ENCODE results near the gene SH3GL3.

SH3GL3 gene

DNA sequence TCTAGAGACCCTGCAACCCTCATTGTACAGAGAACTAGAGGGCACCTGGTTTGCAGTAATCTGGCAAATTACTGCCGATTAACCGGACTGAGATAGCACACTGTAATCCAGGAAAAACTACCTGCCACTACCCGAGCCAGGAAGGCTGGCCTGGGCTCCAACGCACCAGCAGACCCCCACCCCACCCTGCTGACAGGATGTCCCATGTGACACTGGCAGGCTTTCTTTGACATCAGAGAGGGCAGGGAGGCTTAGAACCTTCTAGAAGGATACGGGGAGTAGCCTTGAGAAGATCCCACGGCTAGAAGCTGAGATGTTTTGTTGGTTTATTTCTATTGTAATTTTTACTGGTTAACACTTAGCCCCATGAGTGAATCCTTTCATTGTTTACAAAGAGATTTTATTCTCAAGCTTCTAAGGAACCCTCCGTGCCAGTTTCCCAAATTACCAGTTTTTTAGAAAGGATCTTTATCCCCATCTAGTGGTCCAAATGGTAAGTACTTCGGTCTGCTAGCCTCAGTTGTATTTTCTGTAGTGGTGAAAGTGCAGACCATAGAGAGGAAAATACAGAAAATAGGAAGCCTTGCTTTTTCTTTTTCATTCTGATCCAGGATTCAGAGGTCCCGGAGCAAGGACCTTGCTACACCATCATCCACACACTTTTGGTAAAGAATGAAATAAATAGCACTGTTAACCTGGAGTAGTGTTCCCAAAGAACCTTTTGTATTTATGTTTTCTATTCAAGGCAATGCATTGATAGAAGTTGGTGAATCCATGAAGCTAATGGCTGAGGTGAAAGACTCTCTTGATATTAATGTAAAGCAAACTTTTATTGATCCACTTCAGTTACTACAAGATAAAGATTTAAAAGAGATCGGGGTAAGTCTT lies 124.9 kb downstream of the SH3GL3 start:
- no peak for FAIRE-seq

DNA sequence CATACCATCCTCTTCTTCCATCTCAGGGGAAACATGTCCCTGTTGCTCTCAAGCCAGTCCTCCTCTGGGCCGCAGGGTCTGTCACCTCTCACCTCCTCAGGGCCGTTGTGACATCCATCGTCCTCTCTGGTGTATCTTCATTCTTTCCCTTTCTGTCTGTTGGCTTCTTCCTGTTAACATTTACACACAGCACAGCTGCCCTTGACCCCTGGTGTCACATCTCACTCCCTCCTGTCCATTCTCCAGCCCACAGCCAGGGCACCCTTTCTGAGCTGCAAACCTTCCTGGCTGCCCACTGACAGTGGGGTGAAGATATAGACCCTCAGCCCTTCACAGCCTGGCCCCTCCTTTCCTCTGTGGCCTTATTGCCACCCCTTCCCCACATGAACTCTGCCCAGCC lies 127.2 kb downstream of the SH3GL3 start:
- no peak for FAIRE-seq

DNA sequence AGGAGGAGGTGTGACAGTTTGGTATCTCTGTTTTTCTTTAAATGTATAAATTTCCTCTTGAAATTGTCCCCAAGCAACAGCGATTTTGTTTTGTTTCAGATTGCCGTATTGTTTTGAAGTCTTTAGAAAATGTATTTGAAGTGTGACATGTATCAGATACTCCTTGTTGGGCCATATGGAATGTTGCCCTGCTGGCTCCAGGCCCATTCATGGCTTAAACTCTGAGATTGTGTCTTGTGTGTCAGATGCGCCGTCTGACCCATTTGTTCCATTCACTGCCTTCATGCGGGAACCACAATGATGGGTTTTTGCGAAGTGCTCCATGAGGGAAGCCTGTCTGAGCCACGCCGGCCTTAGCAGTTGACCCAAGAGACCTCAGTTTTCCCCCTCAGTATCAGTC lies 131.6 kb downstream of the SH3GL3 start:
- FAIRE-seq: no peak

DNA sequence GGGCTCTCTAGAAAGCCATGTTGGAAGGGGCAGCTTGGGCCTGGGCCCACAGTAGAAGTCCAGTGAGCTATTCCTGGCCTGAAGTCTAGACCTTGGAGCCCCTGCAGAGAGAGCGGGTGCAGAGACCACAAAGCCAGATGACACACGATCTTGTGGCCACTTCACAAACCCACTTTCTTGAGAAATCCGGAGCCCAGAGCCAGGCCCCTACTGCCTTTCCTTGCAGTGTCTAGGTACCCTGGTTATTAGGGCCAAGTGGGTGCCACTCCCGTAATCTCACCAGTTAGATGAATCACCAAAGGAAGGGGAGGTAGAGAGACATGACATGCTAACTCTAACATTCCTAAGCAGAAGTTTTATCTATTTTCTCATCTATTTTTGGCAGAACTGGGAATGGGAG lies 134.2 kb downstream of the SH3GL3 start:
- no peak for FAIRE-seq

DNA sequence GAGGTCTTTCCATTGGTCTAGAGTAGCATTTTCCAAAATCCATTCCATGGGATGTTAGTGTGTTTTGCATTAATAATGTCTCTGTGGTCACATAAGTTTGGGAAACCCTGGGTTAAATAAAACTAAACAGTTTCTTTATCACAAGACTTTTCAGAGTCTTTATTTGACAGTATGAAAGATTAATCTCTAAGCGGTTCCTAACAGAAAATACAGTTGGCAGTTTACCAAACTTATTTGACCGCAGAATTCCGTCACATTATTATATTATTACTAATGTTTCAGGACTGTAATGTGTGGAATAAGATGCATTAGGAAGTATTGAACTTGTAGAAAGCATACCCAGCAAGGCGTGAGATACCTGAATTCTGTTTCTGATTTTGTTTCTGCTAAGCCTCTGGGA lies 135.2 kb downstream of the SH3GL3 start:
- FAIRE-seq: no peak

DNA sequence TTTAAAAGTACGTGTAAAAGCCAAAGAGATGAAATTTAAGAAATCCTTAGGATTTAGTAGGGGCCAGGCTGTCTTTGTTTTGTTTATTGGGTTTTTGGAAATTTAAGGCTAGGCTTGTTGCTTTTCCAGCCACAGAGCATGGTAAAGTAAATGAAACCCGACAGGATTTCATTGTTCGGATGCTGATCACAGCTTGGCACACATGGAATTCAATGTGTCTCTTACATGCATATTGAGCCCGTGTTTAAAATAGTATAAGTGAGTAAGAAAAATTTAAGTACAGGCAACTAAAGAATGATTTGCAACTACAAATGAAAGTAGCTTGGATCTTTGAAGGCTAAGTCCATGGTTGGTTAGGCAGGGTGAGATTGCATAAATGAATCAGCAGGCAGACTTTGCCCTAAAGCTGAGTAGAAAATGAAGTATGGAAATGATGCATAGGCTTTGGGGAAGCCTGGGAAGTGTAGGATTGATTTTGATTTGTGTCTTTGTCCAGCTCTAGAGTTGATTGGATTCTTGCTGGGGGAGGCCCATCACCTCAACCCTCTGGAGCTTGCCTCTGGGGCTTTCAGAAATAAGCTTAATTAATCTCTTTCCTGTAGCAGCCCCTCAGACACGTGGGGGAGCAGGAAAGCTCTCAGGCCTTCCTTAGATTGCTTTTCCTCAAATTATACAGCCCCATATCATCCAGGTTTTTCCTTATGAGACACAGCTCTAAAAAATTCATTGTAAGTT lies 138.6 kb downstream of the SH3GL3 start:
- no peak for FAIRE-seq

DNA sequence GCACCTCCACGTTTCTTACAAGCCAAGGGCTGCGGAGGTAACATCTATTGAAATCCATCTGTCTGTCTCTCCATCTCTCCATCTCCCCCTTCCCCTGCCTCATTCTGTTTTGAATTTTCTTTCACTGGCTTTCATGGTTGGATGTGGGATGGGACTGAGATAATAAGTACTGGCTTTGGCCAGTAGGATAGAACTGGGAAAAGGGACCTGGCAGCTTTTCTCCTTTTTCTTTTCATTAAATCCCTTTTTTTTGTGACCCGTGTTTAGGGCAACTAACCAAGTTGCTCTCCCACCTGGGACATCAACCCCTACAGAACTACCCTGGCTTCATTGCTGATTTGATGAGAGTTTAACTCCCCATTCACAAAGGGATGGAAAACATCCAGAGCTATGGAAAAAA lies 139.9 kb downstream of the SH3GL3 start:
- no peak for FAIRE-seq

DNA sequence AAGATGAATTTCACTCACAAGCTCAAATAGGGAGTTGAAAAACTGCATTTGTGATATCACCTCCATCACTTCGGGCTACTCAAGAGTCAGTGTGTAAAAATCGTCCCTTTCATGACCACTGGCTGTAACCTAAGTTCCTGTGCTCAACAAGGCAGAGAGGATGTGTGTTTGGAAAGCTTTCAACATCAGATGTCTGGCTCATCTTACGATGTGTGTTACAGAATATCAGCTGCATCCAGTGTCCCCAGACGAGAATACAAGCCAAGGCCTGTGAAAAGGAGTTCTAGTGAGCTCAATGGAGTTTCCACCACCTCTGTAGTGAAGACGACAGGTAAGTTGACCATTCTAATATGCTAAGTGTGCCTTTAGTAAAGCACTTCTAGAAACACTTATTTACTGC lies 141.3 kb downstream of the SH3GL3 start:
- no peak for FAIRE-seq

DNA sequence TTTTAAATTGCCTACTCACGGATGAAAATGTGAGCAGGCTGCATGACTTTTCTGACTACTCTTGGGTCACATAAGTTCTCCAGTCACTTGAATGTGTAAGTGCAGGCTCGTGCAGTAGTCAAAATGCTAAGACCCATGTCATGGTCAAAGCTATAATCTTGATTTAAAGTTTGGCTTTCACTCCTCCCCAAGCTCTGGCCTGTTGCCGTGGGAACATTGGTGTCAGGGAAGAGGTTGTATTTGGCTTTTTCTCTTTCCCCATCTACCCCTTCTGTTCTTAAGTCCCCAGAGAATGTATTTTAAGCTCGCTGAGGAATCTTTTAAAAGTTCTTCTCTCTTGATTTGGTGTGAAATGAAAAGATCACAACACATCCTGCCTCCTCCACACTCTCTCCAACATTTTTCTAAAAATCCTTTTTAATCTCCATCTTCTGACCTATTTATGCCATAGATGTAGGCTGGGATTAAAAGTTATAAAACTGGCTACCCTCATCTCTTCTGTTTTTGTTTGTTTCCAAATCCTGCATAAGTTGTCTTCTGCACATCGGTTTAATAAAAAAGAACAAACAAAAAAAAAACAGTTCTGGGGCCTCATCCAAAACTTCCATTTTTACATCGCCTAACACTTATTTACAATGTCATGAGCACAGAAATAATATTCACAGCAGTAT lies 145.4 kb downstream of the SH3GL3 start:
- no peak for FAIRE-seq

DNA sequence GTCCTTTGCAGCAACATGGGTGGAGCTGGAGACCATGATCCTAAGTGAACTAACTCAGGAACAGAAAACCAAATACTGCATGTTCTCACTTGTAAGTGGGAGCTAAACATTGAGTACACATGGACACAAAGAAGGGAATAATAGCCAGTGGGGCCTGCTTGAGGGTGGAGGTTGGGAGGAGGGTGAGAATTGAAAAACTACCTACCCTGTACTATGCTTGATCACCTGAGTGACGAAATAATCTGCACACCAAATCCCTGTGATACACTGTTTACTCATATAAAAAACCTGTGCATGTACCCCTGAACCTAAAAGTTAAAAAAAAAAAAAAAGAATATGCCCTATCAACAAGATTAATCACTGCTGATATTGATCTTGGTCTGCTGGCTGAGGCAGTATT lies 148.1 kb downstream of the SH3GL3 start:
- no peak for FAIRE-seq

DNA sequence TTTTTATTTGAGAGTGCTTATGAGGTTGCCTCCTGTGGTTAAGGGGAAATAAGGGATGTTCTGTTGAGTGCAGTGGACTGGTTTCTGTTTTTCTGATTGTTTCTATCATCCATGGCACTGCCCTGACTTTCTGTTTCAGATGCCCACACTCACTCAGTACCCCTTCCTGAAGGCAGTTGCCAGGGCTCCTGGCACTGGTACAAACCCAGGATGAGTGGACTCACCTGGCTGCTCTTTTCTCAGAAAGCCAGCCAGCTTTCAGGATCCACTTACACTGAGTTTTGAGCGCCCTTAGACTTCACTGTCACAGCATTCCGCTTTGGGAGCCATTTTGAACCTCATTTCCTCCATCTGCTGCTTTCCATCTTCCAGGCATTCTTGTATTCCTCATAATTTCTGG lies 150.9 kb downstream of the SH3GL3 start:
- FAIRE-seq: no peak

DNA sequence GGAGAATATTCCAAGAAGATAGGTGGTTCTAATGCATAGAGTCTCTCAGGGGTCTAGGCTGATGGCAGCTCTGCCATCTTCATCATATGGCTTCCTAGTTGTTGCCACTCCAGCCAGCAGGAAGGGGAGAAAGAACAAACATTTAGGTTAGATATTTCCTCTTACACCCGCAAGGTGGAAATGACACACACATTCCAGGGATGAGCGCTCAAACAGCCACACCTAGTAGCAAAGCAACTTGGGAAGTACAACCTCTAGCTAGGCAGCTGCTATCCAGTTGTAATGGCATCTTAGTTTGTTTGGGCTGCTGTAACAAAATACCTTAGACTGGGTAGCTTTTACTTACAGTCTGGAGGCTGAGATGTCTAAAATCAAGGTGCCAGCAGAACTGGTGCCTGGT lies 154.9 kb downstream of the SH3GL3 start:
- no peak for FAIRE-seq

DNA sequence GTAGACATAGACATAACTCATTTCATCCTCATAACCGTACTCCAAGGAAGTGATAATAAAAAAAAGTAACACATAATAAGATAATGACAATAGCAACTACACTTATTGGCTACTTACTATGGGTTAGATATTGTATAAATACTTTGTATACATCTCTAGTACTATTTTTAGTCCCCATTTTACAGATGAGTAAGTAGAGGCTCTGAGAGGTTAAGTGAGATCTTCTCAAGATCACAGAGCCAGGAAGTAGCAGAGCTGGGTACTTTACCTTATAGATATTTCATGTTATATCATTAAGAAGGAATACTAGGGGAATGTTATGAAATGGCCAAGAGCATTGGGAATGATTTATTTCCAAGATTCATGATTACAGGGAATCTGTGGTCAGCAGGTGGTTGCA lies 157.4 kb downstream of the SH3GL3 start:
- no peak for FAIRE-seq

DNA sequence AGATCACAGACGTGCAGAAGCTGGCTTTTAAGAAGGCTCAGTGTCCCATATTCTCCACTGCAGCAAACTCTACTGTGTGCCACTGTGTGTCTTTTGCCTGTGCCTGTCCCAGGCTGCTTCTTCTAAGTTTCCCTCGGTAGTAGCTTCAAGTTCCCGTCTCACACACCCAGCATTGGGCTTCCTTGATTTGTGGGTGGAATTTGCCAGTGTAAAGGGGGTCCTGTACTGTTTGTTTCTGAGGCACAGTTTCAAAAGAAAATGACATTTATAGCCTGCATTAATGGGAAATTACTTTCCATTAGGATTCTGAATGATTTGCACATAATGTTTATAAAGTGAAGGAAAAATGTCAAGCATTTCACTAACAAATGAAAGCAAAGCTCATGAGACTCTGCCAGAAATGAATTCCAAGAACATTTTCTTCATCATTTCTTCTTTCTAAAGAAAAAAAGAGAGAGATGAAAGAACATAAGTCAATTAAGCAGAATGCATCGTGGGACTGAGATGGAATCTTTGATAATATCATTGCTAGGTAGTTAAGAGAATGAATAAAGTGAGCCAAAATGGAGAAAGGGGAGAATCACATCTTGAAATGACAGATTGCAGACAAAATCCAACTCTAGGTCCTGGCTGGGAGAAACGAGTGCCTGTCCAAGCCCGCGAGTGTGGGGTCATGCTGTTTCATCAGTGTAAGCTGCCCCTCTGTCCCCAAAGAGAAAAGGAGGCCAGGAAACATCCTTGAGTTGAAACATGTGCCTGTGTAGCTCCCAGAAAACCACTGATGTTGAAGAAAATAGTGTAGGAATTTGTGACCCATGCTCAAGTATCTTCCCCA lies 158.2 kb downstream of the SH3GL3 start:
- FAIRE-seq: no peak

DNA sequence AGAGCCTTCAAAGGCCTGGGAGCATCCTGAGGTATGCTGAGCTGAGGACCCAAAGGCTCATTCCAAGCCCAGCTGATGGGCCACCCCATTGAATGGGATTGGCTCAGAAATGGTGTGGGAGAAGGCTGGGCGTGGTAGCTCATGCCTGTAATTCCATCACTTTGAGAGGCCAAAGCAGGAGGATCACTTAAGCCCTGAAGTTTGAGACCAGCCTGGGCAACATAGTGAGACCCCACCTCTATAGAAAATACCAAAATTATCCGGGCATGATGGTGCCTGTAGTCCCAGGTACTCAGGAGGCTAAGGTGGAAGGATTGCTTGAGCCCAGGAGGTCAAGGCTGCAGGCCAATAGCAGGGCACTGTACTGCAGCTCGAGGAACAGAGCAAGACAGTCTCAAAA lies 163.0 kb downstream of the SH3GL3 start:
- FAIRE-seq: no peak

DNA sequence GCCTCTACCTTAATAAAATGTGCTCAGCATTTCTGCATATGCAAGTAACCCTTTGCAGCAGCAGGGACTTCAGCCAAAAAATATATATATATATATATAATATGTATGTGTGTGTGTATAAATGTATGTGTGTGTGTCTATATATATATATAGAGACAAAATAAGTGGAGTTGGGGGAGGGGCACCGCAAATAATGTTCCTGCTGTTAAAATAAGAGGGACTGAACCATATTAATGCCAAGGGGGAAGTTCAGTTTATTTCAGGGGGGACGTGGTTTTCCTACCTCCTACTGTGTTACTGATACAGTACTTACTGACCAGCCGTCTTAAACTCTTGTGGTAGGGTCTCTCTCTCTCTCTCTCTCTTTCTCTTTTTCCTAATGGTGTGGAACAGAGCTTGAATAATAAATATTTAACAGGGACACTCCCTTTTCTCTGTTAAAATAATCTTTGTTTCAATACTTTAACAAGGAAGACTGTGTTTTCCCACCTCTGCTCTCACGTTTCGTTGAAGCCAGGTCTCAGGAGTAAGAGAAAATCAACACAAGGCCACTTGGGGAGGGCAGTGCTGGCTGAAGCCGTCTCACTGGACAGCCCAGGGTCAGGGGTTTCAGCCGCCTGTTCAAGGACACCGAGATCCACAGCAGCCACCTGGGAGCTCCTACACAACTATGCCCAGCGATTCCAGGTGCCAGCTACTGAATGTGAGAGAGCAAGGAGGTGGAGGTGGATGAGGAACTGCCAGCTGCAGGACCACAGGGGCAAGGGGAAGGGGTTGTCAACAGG lies 164.0 kb downstream of the SH3GL3 start:
- no peak for FAIRE-seq

DNA sequence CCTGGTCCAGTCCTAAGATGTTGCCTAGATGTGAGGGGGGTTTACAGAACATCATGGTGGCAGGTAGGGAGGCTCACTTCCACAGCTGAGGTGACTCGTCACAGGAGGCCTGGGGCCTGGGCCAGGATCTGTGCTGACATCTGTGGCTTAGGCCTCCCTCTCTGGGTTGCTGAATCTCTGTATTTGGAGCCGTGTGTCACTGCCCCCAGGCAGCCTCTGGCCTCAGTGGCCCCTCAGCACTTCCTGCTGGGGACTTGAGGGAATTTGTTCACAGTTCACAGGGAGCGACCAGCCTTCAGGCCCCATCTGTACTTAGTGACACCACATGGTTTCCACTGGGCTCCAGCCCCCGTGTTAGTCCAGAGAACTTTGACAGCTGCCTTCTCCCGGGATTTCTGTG lies 165.1 kb downstream of the SH3GL3 start:
- no peak for FAIRE-seq

DNA sequence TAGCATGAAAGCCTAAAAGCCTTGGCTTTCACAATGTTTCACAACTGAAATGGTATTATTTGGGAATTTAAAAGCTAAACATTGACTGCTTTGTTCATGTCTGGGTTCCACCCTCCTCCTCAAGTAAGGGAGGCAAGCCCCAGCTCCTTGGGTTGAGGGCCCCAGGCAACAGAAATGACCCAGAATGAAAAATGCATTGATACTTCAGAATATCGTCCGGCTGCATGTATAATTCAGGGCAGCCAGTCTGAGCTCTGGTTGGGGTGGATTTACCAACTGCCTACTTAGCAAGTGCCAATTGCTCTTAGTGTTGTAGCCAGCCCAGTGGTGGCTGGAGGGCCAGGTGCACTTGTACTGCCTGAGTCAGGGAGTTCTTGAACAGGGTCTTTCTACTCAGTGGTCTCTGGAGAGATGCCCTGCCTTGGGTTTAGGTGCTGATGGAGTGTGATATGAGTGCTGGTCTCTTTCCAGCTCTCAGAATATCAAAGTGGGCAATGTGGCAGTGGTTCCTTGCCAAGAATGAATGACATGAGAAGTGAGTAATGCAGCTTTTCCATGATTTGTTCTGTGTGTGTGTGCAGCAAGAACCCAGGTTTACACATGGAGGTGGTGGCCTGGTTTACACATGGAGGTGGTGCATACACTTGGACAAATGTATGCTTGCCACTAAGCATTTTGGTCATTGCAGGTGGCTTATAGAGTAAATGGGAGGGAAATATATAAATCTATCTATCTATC lies 165.9 kb downstream of the SH3GL3 start:
- FAIRE-seq: no peak

DNA sequence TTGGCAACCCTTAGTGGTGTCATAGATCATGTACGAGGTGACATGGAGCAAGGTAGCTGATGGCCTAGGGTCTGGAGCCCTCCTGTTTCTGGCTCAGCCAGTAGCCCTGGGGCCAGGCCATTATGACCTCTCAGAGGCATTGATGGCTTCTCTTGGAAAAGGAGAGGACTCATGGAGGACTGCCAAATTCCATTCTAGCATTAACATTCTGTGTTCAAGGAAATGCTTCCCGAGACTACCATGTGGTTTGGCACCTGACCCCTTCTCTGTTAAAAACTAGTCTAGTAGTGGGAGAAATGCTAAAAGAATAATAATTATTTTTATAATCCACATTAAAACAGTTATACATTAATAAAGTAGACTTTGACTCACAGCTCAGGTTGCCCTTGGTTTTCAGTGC lies 166.6 kb downstream of the SH3GL3 start:
- no peak for FAIRE-seq

DNA sequence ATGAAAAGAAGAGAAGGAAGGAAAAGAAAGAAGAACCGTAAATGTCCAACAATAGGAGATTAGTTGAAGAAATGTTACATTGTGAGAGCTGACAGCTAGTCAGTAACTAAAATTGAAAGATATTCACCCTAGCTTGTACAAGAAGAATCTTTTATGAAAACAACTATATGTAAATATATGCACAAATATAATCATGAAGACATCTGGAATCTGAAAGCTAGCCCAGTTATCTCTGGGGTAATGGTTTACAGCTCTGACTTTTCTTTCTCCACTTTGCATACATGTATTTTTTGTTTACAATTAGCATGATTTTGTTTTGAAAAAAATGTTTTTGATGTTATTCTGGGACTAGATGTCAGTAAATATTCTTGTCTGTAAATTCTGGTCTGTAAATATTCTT lies 169.7 kb downstream of the SH3GL3 start:
- no peak for FAIRE-seq

DNA sequence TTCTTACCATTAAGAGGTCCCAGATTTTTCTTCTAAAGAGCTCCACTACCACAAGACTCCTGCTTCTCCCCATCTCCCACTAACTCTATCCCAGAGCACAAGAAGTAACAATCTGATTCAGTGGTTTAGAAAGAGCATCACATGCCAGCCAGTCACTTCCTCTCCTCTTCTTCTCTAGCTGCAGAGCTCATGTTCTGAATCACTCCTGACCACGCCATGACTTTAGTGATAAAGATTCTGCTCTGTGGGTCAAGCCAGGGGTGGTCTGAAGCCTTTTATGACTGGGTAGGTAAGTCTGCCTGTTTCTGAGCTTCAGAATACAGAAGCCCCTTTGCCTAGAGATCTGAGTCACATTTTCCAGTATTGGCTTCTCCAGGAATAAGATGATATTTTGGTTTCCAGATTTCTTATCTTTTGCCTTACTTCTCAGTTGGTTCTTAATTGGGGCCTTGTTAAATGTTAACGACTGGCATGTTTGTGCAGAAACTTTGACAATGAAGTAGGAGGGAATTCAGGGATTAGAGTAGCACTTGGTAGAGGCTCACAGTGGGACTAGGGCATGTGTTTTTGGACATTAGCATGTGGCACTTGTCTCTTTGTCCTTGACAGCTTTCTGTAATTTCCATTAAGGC lies 179.1 kb downstream of the SH3GL3 start:
- no peak for FAIRE-seq

Data from colon (tissue), 2 donors.